OCI-LY3 (cell line): ENCODE data around the gene FRMD1.

ENCODE experiments used
- H2AFZ ChIP-seq: fragments of 200-600, 300-600 bp; shearing (Covaris generic); 2 replicates; pipeline ENCODE4 v1.6.0; 2014; ENCODE audit warnings: antibody characterized with exemption, low read depth, low read length
- H3K27ac ChIP-seq: fragments of 200-600, 300-600 bp; sonication (generic); 2 replicates; pipeline ENCODE4 v1.5.1; 2014; ENCODE audit warnings: mild to moderate bottlenecking, low read length, moderate library complexity, mixed read lengths
- H3K27me3 ChIP-seq: fragments of 200-600, 300-600 bp; sonication (generic); 2 replicates; pipeline ENCODE4 v1.6.1; 2014; ENCODE audit warnings: low read depth, low read length, mixed read lengths
- H3K36me3 ChIP-seq: fragments of 200-600, 300-600 bp; sonication (generic); replicated peaks from 2 replicates; pipeline ENCODE3; 2014; ENCODE audit warnings: low read depth, low read length, mixed read lengths
- H3K4me1 ChIP-seq: fragments of 300-600, 200-600 bp; sonication (generic); 2 replicates; pipeline ENCODE4 v1.6.1; 2014; ENCODE audit warnings: low read length, mixed read lengths
- H3K4me2 ChIP-seq: fragments of 200-600, 300-600 bp; sonication (generic); 2 replicates; pipeline ENCODE4 v1.6.1; 2014; ENCODE audit warnings: low read length, mixed read lengths
- H3K4me3 ChIP-seq: fragments of 300-600, 200-600 bp; sonication (generic); 2 replicates; pipeline ENCODE4 v1.5.1; 2014; ENCODE audit warnings: antibody characterized with exemption, mild to moderate bottlenecking, low read length, moderate library complexity
- H3K79me2 ChIP-seq: fragments of 300-600, 200-600 bp; shearing (Covaris generic); 2 replicates; pipeline ENCODE4 v1.6.1; 2014; ENCODE audit warnings: mild to moderate bottlenecking, low read length, mixed read lengths
- H3K9ac ChIP-seq: fragments of 300-600, 200-600 bp; shearing (Covaris generic); 2 replicates; pipeline ENCODE4 v1.6.0; 2014; ENCODE audit warnings: mild to moderate bottlenecking, low read length, moderate library complexity
- H3K9me3 ChIP-seq: fragments of 200-600, 300-600 bp; shearing (Covaris generic); 2 replicates; pipeline ENCODE4 v1.6.1; 2014; ENCODE audit warnings: low read length, mixed read lengths; ENCODE audit not compliant: insufficient read depth
- H4K20me1 ChIP-seq: fragments of 200-600, 300-600 bp; sonication (generic); 2 replicates; pipeline ENCODE4 v1.6.1; 2016; ENCODE audit warnings: low read length, mixed read lengths; ENCODE audit not compliant: insufficient read depth
- EZH2phosphoT487 ChIP-seq: fragments of 200-600 bp; shearing (Covaris generic); IDR thresholded peaks from 2 replicates; pipeline ENCODE4 v1.6.1; 2018; ENCODE audit warnings: antibody characterized with exemption, mixed run types, low read depth
- TF ChIP-seq, protein P1 (sequence below): fragments of 200-600, 300-600 bp; sonication (generic); IDR thresholded peaks from 2 replicates; pipeline ENCODE4 v1.5.1; 2014; ENCODE audit warnings: antibody characterized with exemption, low read length, low read depth

The FRMD1 gene

DNA sequence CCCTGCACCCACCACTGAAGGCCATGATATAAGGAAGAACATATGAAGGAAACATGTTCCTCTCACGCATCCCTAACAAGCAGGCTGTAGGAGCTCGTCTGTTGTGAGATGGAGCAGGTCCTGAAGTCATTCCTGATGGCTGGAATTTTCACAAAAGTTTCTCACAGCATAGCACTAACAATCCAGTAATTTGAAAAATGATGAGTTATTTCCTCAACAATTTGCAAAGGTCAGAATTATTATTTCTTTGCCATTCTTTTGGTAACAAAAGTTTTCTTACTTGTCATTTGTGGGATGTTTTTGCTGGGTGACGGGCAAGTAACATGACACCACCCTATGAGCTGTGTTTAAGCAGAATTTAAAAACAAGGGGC is 27.6 kb upstream of the FRMD1 start:
- H3K9me3 ChIP-seq, result no peaks in the 10 kb centered on the region
- peaks cover 6% of the 10 kb centered on the region; the same call in 1 of the 2 replicates for H3K27me3 ChIP-seq
- no peak overlapping the region for H3K4me2 ChIP-seq
- no peak overlapping the region for H3K9ac ChIP-seq
- H3K27ac ChIP-seq, result no peak overlapping the region
- H3K79me2 ChIP-seq, result no peaks in the 10 kb centered on the region
- H3K4me3 ChIP-seq, result no peak overlapping the region
- H3K4me1 ChIP-seq, result no peaks in the 10 kb centered on the region
- H4K20me1 ChIP-seq, result no peaks in the 10 kb centered on the region
- TF ChIP-seq EZH2phosphoT487, result no peak
- TF ChIP-seq, protein P1, sequence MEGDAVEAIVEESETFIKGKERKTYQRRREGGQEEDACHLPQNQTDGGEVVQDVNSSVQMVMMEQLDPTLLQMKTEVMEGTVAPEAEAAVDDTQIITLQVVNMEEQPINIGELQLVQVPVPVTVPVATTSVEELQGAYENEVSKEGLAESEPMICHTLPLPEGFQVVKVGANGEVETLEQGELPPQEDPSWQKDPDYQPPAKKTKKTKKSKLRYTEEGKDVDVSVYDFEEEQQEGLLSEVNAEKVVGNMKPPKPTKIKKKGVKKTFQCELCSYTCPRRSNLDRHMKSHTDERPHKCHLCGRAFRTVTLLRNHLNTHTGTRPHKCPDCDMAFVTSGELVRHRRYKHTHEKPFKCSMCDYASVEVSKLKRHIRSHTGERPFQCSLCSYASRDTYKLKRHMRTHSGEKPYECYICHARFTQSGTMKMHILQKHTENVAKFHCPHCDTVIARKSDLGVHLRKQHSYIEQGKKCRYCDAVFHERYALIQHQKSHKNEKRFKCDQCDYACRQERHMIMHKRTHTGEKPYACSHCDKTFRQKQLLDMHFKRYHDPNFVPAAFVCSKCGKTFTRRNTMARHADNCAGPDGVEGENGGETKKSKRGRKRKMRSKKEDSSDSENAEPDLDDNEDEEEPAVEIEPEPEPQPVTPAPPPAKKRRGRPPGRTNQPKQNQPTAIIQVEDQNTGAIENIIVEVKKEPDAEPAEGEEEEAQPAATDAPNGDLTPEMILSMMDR, result no peak
- H2AFZ ChIP-seq, result no peak overlapping the region
- no peaks in the 10 kb centered on the region for H3K36me3 ChIP-seq

GRCh38 chr6:168105813-168106632 is 27.0 kb upstream of the FRMD1 start:
- Histone ChIP-seq H3K9me3 (no peaks in the 10 kb centered on the region), H3K27ac (no peak overlapping the region), H3K27me3 (peaks cover 6% of the 10 kb centered on the region; the same call in 1 of the 2 replicates), H3K36me3 (no peaks in the 10 kb centered on the region), H3K4me3 (no peak overlapping the region), H3K79me2 (no peaks in the 10 kb centered on the region), H4K20me1 (no peaks in the 10 kb centered on the region), H3K4me2 (no peak overlapping the region), H3K4me1 (no peaks in the 10 kb centered on the region), H2AFZ (no peak overlapping the region), H3K9ac (no peak overlapping the region)
- no peak for TF ChIP-seq EZH2phosphoT487
- TF ChIP-seq, protein P1, result no peak

GRCh38 chr6:168104636-168105035 is 25.6 kb upstream of the FRMD1 start:
- H4K20me1 ChIP-seq, result no peaks in the 10 kb centered on the region
- no peak overlapping the region for H3K9ac ChIP-seq
- no peak overlapping the region for H2AFZ ChIP-seq
- H3K27me3 ChIP-seq, result peaks cover 6% of the 10 kb centered on the region; the same call in 1 of the 2 replicates
- no peak overlapping the region for H3K4me3 ChIP-seq
- no peaks in the 10 kb centered on the region for H3K79me2 ChIP-seq
- TF ChIP-seq EZH2phosphoT487, result no peak
- TF ChIP-seq, protein P1, result no peak
- no peaks in the 10 kb centered on the region for H3K4me1 ChIP-seq
- H3K9me3 ChIP-seq, result no peaks in the 10 kb centered on the region
- H3K36me3 ChIP-seq, result no peaks in the 10 kb centered on the region
- H3K4me2 ChIP-seq, result no peak overlapping the region
- no peak overlapping the region for H3K27ac ChIP-seq

GRCh38 chr6:168103050-168103830 is 24.2 kb upstream of the FRMD1 start:
- no peaks in the 10 kb centered on the region for H3K9me3 ChIP-seq
- H3K27me3 ChIP-seq, result peaks cover 5% of the 10 kb centered on the region; the same call in 1 of the 2 replicates
- no peaks in the 10 kb centered on the region for H3K36me3 ChIP-seq
- H3K79me2 ChIP-seq, result no peaks in the 10 kb centered on the region
- no peak overlapping the region for H3K27ac ChIP-seq
- TF ChIP-seq, protein P1, result no peak
- TF ChIP-seq EZH2phosphoT487, result no peak
- H3K9ac ChIP-seq, result no peak overlapping the region
- no peak overlapping the region for H3K4me2 ChIP-seq
- no peak overlapping the region for H3K4me3 ChIP-seq
- H2AFZ ChIP-seq, result no peak overlapping the region
- no peaks in the 10 kb centered on the region for H3K4me1 ChIP-seq
- no peaks in the 10 kb centered on the region for H4K20me1 ChIP-seq
